ENCODE measurements around the gene HEATR3. TPM values are rescaled to one million over a fixed set of nuclear protein-coding genes. Genes with fewer than 3 reads are reported as not detected.

Gene HEATR3
- total and polyA plus RNA-seq, 2 experiments from 2014 or later: 7.5 to 29.9 TPM

GRCh38 chr16:50040018-50040417 is 25.8 kb upstream of the HEATR3 start:
- H3K27me3 Mint-ChIP-seq (ENCODE audit: insufficient read depth, low read depth, poor library complexity): peaks cover 3% of the 10 kb centered on the region
- Histone ChIP-seq H3K4me2 (no peak overlapping the region), H3K27ac (ENCODE audit: low read depth) (no peak overlapping the region), H3K79me2 (replicated peaks; ENCODE audit: insufficient read depth) (no peaks in the 10 kb centered on the region), H4K20me1 (replicated peaks; ENCODE audit: insufficient read depth) (no peaks in the 10 kb centered on the region), H3F3A (replicated peaks; ENCODE audit: low read depth) (no peaks in the 10 kb centered on the region), H3K4me1 (ENCODE audit: insufficient read depth) (peaks cover 5% of the 10 kb centered on the region; the same call in 1 of the 2 replicates), H3K9me2 (ENCODE audit: insufficient read depth) (no peaks in the 10 kb centered on the region), H3K4me3 (no peak overlapping the region), H3K36me3 (ENCODE audit: insufficient read depth) (peaks cover 15% of the 10 kb centered on the region), H2AFZ (no peak overlapping the region), H3K27me3 (ENCODE audit: insufficient read depth) (no peaks in the 10 kb centered on the region)
- ATAC-seq: peak; percentile 45; the same call in 2 of the 3 replicates
- no peak for TF ChIP-seq EZH2phosphoT487 (IDR thresholded peaks at IDR 0.05; ENCODE audit: unreplicated experiment)
- TF ChIP-seq JUNB (IDR thresholded peaks at IDR 0.05; ENCODE audit: unreplicated experiment): no peak
- TF ChIP-seq POLR2AphosphoS5 (IDR thresholded peaks at IDR 0.05; ENCODE audit: low read depth): no peak
- TF ChIP-seq STAT1 (IDR thresholded peaks at IDR 0.05; ENCODE audit: unreplicated experiment): no peak
- TF ChIP-seq EZH2 (IDR thresholded peaks at IDR 0.05; ENCODE audit: low read depth, unreplicated experiment): no peak
- TF ChIP-seq REST (IDR thresholded peaks at IDR 0.05; ENCODE audit: unreplicated experiment): no peak
- no peak for TF ChIP-seq ZNF331 (CRISPR knock-in tag; IDR thresholded peaks at IDR 0.05; ENCODE audit: low read depth)
- TF ChIP-seq ETS1 (IDR thresholded peaks at IDR 0.05): no peak
- TF ChIP-seq CTCF (conservative IDR thresholded peaks at IDR 0.05; ENCODE audit: low read depth in 2 of 2): no peak
- TF ChIP-seq ZNF462 (CRISPR knock-in tag; IDR thresholded peaks at IDR 0.05): no peak
- TF ChIP-seq NANOG (IDR thresholded peaks at IDR 0.05; ENCODE audit: borderline replicate concordance): no peak
- TF ChIP-seq ZNF114 (CRISPR knock-in tag; IDR thresholded peaks at IDR 0.05): no peak
- TF ChIP-seq CREB1 (CRISPR knock-in tag; IDR thresholded peaks at IDR 0.05; ENCODE audit: low read depth): no peak
- peak; percentile 13 for DNase-seq (ENCODE audit: low spot score)
- H3K27ac Mint-ChIP-seq: no peak overlapping the region
- no peaks in the 10 kb centered on the region for H3K9me3 Mint-ChIP-seq
- H3K4me1 Mint-ChIP-seq: peaks cover 5% of the 10 kb centered on the region
- H3K4me3 Mint-ChIP-seq: no peak overlapping the region
- peaks cover 4% of the 10 kb centered on the region; the same call in 1 of the 3 replicates for H3K36me3 Mint-ChIP-seq (ENCODE audit: low read depth)
